HG02970 (cell line): ENCODE results near the gene FBXL14.

Source experiments
- ATAC-seq: cut with Tn5 transposase; IDR thresholded peaks from one replicate; pipeline ENCODE4 v1.9.1; 2021; ENCODE audit warnings: mild to moderate bottlenecking, moderate library complexity, moderate number of reproducible peaks; ENCODE audit not compliant: unreplicated experiment, low FRiP score

FBXL14 gene

GRCh38 chr12:1594261-1595025 lies at the start of gene FBXL14:
TSS of gene FBXL14 (minus strand) at chr12:1594581. CDS start at chr12:1594066, 515 bp downstream.
- ATAC-seq = peak; percentile 58

GRCh38 chr12:1643905-1644533 lies 49.6 kb upstream of the FBXL14 start:
- no peak for ATAC-seq

- no peak for ATAC-seq
These were observed 48.7 kb upstream of the FBXL14 start for GRCh38 chr12:1643043-1643442.

- no peak for ATAC-seq
These were observed 48.1 kb upstream of the FBXL14 start for GRCh38 chr12:1642513-1642912.

GRCh38 chr12:1640328-1641234 lies 46.2 kb upstream of the FBXL14 start:
- no peak for ATAC-seq

- ATAC-seq = no peak
These were observed 45.2 kb upstream of the FBXL14 start for GRCh38 chr12:1639538-1639937.

GRCh38 chr12:1638203-1638602 lies 43.8 kb upstream of the FBXL14 start:
- no peak for ATAC-seq

- no peak for ATAC-seq
These were observed 41.1 kb upstream of the FBXL14 start for GRCh38 chr12:1635301-1636095.

- no peak for ATAC-seq
These were observed 40.3 kb upstream of the FBXL14 start for GRCh38 chr12:1634590-1635191.

- ATAC-seq = no peak
These were observed 39.8 kb upstream of the FBXL14 start for GRCh38 chr12:1634149-1634548.

GRCh38 chr12:1633459-1633858 lies 39.1 kb upstream of the FBXL14 start:
- ATAC-seq = no peak

- no peak for ATAC-seq
These were observed 38.3 kb upstream of the FBXL14 start for GRCh38 chr12:1632702-1633101.

GRCh38 chr12:1630827-1631591 lies 36.6 kb upstream of the FBXL14 start:
- no peak for ATAC-seq

- ATAC-seq = no peak
These were observed 35.9 kb upstream of the FBXL14 start for GRCh38 chr12:1630133-1630826.

GRCh38 chr12:1629338-1630132 lies 35.2 kb upstream of the FBXL14 start:
- ATAC-seq = no peak

GRCh38 chr12:1628666-1629337 lies 34.4 kb upstream of the FBXL14 start, which contains the start of gene WNT5B:
TSS of gene WNT5B (plus strand) at chr12:1629231. CDS start at chr12:1631355, 2,124 bp downstream.
- ATAC-seq = no peak

- no peak for ATAC-seq
These were observed 28.0 kb upstream of the FBXL14 start for GRCh38 chr12:1622406-1622805.
